WERI-Rb-1 (cell line): ENCODE data around the gene TMEM8B.

ENCODE experiments used
- DNase-seq: peaks from one replicate; pipeline ENCODE4 v3.0.0-alpha.2; 2020
- H3K27ac ChIP-seq: fragments of 250-450 bp; sonication (Bioruptor Pico); 2 replicates; pipeline ENCODE4 v1.5.1; 2020; ENCODE audit warnings: mild to moderate bottlenecking, moderate library complexity
- H3K27me3 ChIP-seq: fragments of 250-450 bp; sonication (Bioruptor Pico); 2 replicates; pipeline ENCODE4 v1.5.1; 2021; ENCODE audit warnings: mild to moderate bottlenecking, low read depth, moderate library complexity; ENCODE audit not compliant: insufficient read depth, severe bottlenecking
- H3K36me3 ChIP-seq: fragments of 250-450 bp; sonication (Bioruptor Pico); 2 replicates; pipeline ENCODE4 v1.5.1; 2020; ENCODE audit warnings: mild to moderate bottlenecking, moderate library complexity
- H3K4me3 ChIP-seq: 2 replicates; pipeline ENCODE4 v1.5.1; 2011; ENCODE audit warnings: low read depth, mild to moderate bottlenecking, control low read depth, low read length
- H3K9me3 ChIP-seq: fragments of 250-450 bp; sonication (Bioruptor Pico); 2 replicates; pipeline ENCODE4 v1.5.1; 2021; ENCODE audit warnings: mild to moderate bottlenecking, moderate library complexity; ENCODE audit not compliant: severe bottlenecking
- CTCF ChIP-seq: IDR thresholded peaks from 2 replicates; pipeline ENCODE4 v1.5.1; 2011; ENCODE audit warnings: low read depth, mild to moderate bottlenecking, control low read depth, inconsistent platforms, low read length

TMEM8B gene

GRCh38 chr9:35852876-35853865 is 24.1 kb downstream of the TMEM8B start:
- no peak overlapping the region for H3K4me3 ChIP-seq
- no peaks in the 10 kb centered on the region for H3K36me3 ChIP-seq
- H3K27me3 ChIP-seq: no peaks in the 10 kb centered on the region
- no peak for TF ChIP-seq CTCF
- no peaks in the 10 kb centered on the region for H3K9me3 ChIP-seq
- no peak overlapping the region for H3K27ac ChIP-seq
- no peak for DNase-seq

GRCh38 chr9:35854091-35854762 is 25.2 kb downstream of the TMEM8B start:
- Histone ChIP-seq H3K27me3 (no peaks in the 10 kb centered on the region), H3K9me3 (no peaks in the 10 kb centered on the region), H3K36me3 (no peaks in the 10 kb centered on the region), H3K4me3 (no peak overlapping the region), H3K27ac (no peak overlapping the region)
- DNase-seq: no peak
- TF ChIP-seq CTCF: no peak

GRCh38 chr9:35856206-35856605 is 27.2 kb downstream of the TMEM8B start:
- no peak overlapping the region for H3K4me3 ChIP-seq
- no peak for TF ChIP-seq CTCF
- no peaks in the 10 kb centered on the region for H3K27me3 ChIP-seq
- no peaks in the 10 kb centered on the region for H3K36me3 ChIP-seq
- DNase-seq: no peak
- H3K9me3 ChIP-seq: no peaks in the 10 kb centered on the region
- no peak overlapping the region for H3K27ac ChIP-seq

- no peak for TF ChIP-seq CTCF
- DNase-seq: no peak
- H3K9me3 ChIP-seq: no peaks in the 10 kb centered on the region
- no peak overlapping the region for H3K27ac ChIP-seq
- no peaks in the 10 kb centered on the region for H3K27me3 ChIP-seq
- no peaks in the 10 kb centered on the region for H3K36me3 ChIP-seq
- no peak overlapping the region for H3K4me3 ChIP-seq
These were observed 27.9 kb downstream of the TMEM8B start for GRCh38 chr9:35856882-35857281.

- Histone ChIP-seq H3K9me3 (no peaks in the 10 kb centered on the region), H3K4me3 (no peak overlapping the region), H3K27ac (no peak overlapping the region), H3K27me3 (no peaks in the 10 kb centered on the region), H3K36me3 (no peaks in the 10 kb centered on the region)
- no peak for DNase-seq
- no peak for TF ChIP-seq CTCF
These were observed 29.4 kb downstream of the TMEM8B start for GRCh38 chr9:35858458-35858857.
